ENCODE results near the gene ADD2.
A peak's percentile ranks its signal among the peaks of the same experiment; 100 is the strongest.
"Not testable (repeated sequence)": the region's sequence is repeated elsewhere in the genome, so short reads cannot be mapped to it uniquely, and the experiment has no call there.

ADD2 gene
- 1.4 to 4.9 (median 2.6) reads per million in 3 experiments for total RNA-seq

DNA sequence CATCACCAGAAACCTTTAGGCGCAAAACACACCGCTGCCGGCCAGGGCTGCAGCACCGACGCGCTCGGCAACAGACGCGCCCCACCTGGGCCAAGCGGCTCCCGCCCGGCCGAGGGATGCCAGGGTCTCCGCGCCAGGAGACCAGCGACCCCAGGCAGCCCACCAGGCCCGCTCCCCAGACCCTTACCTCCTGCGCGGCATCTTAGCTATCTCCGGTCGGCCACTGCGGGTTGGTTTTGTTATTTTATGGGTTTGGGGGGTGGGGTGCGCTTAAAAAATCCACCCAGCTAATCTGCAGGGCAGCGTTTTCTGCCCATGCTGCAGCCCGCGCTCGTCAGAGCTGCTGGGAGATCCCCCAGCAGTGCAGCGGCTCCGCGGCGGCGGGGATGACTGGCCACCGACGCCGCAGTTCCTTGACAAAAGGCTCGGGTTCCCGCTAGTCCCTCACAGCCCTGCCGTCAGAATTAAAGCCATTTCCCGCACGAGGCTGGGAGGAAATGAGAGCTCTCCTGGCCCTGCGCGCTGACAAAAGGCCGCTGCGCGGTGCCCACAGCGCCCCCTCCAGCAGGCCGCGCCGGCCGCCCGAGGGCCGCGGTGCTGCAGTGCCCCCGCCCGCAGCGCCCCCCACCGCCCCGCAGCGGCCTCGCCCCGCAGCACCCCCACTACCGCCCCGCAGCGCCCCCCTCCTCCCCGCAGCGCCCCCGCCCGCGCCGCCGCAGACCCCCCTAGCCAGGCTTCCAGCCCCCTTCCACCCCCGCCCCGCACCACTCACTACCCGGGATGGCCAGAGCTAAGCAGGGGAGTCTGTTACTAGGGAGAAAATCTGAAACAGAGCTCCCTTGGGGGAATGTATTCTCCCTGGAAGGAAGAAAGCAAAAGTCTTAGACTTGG lies at the start of gene ADD2:
ADD2 (minus strand) TSS at position 502 of the 891 bp plus-strand sequence. CDS start 61,792 bp downstream, outside the sequence.
- DNase-seq = no peak

GRCh38 chr2:70817284-70817954 lies 49.4 kb upstream of the ADD2 start:
- no peak for DNase-seq

DNA sequence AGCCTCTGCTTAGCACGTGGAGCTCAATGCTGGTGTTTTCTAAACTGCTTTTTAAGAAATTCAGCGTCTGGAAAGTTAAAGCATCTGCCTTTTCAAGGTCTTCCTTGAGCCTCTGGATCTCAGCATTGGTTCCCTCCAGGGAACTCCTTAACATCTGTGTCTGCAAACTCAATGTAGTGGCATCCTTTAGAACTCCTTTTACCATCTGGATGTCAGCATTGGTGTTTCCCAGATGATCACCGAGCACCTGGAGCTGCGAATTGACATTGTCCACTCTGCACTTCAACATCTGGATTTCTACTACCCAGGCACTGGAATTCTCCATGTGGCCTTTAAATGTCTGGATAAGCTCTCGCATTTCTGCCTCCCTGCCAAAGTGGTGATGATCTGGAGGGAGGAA lies 48.7 kb upstream of the ADD2 start:
- DNase-seq = no peak

- DNase-seq = no peak
These were observed 41.3 kb upstream of the ADD2 start for GRCh38 chr2:70808983-70809958.

GRCh38 chr2:70807828-70808118 lies 39.8 kb upstream of the ADD2 start:
- no peak for DNase-seq

GRCh38 chr2:70807102-70807827 lies 39.3 kb upstream of the ADD2 start:
- DNase-seq = no peak

DNA sequence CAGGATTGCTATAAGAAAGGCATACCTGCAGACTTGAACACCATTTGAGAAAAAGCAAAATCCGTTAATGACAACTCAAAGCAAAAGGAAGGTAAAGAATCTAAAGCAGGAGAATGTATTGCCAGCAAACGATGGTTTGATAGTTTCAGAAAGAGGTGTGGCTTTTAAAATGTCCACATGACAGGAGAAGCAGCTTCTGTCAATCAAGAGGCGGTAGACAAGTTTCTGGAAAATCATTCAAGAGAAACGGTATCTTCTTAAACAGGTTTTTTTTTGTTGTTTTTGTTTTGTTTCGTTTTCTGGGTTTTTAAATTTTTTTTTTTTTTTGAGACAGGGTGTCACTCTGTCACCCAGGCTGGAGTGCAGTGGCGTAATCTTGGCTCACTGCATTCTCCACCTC lies 38.6 kb upstream of the ADD2 start:
- DNase-seq = no peak

- DNase-seq = no peak
These were observed 38.0 kb upstream of the ADD2 start for GRCh38 chr2:70806013-70806412.

GRCh38 chr2:70801607-70802263 lies 33.7 kb upstream of the ADD2 start:
- no peak for DNase-seq

DNA sequence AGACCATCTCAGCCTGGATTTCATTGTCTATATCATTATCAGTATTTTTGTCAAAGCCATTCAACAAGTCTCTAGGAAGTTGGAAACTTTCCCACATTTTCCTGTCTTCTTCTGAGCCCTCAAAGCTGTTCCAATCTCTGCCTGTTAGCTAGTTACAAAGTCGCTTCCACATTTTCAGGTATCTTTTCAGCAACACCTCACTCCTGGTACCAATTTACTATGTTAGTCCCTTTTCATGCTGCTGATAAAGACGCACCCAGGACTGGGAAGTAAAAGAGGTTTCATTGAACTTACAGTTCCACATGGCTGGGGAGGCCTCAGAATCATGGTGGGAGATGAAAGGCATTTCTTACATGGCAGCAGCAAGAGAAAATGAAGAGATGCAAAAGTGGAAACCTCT lies 31.7 kb upstream of the ADD2 start:
- DNase-seq = no peak

DNA sequence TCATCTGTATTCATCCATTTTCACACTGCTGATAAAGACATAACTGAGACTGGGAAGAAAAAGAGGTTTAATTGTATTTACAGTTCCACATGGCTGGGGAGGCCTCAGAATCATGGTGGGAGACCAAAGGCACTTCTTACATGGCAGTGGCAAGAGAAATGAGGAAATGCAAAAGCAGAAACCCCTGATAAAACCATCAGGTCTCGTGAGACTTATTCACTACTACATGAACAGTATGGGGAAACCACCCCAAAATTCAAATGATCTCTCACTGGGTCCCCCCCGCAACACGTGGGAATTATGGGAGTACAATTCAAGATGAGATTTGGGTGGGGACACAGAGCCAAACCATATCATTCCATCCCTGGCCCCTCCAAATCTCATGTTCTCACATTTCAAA lies 30.0 kb upstream of the ADD2 start:
- DNase-seq = not testable (repeated sequence)

DNA sequence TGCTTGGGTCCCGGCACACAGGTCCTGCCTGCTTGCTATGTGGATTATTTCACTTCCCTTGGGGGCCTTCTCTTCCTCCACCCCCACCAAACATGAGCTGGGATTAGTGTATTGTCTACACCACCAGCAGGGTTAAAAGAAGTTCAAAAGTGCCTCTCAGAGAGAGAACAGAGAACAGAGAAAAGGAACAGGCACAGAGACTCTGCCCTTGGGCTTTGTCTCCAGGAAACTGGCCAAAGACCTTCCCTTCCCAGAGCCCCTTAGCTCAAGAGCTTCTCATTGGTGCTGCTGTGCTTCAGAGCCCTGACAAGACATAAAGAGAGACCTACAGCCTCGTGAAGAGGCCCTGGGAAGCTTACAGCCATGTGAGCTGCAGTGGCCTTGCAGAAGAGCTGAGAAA lies 29.5 kb upstream of the ADD2 start:
- DNase-seq = no peak

GRCh38 chr2:70796262-70796661 lies 28.3 kb upstream of the ADD2 start:
- DNase-seq = no peak

DNA sequence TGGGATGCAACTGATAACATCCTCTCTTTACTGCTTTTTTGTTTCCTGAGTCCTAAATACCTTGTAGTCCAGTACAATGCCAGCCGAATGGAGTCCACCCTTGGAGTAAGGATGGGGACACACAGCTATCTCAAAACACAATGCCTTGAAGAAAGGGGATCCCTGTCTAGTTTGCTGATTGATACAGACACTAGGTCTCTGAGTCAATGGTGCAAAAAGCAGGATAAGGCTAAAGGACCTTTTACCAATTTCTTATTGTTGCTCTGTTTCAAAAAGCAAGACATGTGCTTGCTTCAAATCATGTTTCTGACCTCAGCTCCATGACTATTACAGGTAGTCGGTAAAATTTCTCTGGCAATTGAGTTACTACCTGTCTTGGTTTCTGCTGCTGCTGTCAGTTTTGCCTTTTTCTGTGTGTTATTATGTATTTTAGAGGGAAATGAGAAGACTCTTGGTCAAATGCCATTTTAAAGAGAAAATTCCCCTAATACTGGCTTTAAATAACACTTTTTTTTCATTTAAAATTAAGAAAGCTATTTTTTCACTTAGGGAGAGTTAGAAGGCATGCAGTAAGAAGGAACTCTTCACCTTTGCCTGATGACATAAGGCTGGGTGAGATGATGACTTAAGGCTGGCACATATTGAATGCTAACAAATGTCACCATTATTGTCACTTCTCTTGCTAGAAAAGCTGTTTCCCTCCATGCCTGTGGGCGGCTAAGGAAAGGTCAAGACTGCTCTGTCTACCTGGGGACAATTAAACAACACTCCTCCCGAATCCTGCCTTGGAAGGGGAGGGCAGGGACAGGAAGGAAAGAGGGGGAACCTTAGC lies 27.4 kb upstream of the ADD2 start:
- DNase-seq = no peak

DNA sequence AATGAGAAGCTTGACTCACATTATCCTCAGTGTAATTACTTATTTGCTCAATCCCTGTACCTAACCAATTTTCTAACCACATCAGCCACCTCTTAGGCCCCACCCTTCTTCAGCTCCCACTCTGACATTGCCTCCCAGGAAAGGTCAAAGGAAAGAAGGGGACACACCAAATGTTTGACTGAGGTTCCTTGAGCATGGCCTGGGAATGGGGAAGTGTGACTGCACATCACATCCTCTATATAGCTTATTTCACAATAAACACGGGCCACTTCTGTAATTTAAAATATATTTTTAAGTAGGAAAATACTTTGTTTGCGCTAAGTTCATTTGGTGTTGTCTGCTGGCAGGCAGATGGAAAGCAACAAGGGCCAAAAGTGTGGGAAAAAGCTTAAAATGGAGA lies 25.4 kb upstream of the ADD2 start:
- no peak for DNase-seq

- no peak for DNase-seq
These were observed 22.3 kb upstream of the ADD2 start, which contains the start of gene FIGLA for GRCh38 chr2:70790136-70790828. FIGLA (minus strand) TSS chr2:70790643; CDS start chr2:70790638, 5 bp downstream.

DNA sequence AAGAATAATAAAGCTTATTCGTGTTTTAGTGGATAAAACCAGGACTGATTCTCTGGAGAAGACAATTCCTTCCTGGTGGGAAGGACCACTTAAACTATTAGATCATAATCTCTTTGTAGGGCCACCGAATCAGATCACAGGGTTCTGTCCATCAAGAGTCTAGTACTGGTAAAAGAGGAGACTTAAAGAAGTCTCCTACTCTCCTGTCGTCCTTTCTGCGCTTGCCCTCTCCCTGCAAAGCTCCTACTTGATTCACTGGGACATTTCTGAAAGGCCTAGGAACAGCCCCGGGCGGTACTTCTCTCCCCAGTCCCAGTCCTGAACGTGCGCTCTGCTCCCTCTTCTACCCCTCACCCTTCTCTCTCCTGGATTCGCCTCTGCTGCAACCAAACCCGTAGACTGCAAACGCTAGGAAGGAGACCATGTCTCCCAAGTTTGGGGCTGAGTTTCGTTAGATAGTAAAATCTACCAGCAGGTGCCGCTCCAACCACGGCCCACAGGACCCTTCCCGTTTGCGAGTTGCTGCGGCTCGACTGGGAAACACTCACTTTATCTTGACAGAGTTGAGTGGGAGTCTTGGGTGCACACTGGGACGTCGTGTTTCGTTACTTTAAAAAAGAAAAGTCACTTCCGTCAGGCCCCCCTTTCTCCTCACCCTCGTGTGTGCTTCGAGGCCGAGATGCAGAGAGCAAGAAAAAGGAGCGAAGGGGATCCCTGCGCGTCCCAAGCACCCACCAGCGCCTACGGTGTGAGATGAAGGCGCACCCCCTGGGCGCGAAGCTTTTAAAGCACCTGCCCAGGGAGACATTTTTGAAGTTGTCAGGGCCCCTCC lies 21.5 kb upstream of the ADD2 start:
- peak; percentile 13 for DNase-seq

DNA sequence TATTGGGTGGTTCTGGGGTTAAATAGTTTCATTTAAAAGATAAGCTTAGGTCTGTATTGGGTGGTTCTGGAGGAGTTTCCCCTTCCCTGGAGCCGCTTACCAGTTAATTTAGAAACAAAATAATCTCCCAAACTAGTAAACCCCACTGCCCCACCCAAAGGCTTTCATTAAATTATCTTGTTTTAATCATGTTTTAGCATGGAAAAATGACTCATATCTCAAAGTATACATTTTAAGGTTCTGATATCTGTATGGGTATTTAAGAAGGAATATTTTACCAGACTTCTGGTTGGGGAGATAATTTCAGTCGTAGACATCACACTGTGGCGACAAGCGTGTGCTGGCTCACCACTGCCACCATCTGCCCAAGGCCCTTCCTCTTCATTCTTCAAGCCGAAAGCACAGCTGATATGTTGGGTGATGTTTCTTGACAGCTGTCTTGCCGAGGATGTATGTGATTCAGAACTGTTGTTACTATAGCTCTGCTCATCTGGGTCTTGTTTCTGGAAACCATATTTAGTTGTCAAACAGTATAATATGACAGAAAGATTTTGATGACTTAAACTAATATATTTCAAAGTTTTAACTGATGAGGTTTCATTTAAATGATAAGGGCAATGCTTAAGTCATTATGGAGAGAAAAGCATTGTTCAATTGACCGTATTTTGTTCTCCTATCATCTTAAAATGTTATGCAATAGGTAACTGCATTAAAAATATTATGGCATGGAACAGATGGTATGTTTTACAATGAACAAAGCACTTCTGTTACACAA lies 17.3 kb upstream of the ADD2 start:
- DNase-seq = no peak
